ENCODE results near the gene SLC16A6. TPM values are rescaled to one million over a fixed set of nuclear protein-coding genes. Genes with fewer than 3 reads are reported as not detected.
"Not testable (repeated sequence)": the region's sequence is repeated elsewhere in the genome, so short reads cannot be mapped to it uniquely, and the experiment has no call there.

The SLC16A6 gene
- total RNA-seq, 1 donor from 2014 or later, result not detected

GRCh38 chr17:68310152-68310551 lies 19.2 kb upstream of the SLC16A6 start:
- no peak overlapping the region for H3K4me3 ChIP-seq (ENCODE audit: low read depth, low read length)
- DNase-seq (ENCODE audit: low read depth), result no peak
- TF ChIP-seq, protein P1, sequence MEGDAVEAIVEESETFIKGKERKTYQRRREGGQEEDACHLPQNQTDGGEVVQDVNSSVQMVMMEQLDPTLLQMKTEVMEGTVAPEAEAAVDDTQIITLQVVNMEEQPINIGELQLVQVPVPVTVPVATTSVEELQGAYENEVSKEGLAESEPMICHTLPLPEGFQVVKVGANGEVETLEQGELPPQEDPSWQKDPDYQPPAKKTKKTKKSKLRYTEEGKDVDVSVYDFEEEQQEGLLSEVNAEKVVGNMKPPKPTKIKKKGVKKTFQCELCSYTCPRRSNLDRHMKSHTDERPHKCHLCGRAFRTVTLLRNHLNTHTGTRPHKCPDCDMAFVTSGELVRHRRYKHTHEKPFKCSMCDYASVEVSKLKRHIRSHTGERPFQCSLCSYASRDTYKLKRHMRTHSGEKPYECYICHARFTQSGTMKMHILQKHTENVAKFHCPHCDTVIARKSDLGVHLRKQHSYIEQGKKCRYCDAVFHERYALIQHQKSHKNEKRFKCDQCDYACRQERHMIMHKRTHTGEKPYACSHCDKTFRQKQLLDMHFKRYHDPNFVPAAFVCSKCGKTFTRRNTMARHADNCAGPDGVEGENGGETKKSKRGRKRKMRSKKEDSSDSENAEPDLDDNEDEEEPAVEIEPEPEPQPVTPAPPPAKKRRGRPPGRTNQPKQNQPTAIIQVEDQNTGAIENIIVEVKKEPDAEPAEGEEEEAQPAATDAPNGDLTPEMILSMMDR (conservative IDR thresholded peaks at IDR 0.05; ENCODE audit: low read depth, low read length), result no peak

DNA sequence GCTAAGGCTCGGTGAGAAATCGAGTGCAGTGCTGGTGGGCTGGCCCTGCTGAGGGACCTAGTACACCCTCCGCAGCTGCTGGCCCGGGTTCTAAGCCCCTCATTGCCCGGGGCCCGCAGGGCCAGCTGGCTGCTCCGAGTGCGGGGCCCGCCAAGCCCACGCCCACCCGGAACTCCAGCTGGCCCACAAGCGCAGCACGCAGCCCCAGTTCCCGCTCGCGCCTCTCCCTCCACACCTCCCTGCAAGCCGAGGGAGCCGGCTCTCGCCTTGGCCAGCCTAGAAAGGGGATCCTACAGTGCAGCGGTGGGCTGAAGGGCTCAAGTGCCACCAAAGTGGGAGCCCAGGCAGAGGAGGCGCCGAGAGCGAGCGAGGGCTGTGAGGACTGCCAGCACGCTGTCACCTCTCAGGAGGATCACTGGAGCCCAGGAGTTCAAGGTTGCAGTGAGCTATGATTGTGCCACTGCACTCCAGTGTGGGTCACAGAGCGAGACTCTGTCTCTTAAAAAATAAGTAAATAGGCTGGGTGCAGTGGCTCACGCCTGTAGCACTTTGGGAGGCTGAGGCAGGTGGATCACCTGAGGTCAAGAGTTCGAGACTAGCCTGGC lies 18.2 kb upstream of the SLC16A6 start:
- H3K4me3 ChIP-seq (ENCODE audit: low read depth, low read length); DNase-seq (ENCODE audit: low read depth): not testable (repeated sequence)

- not testable (repeated sequence) for H3K4me3 ChIP-seq (ENCODE audit: low read depth, low read length); DNase-seq (ENCODE audit: low read depth)
Measured at GRCh38 chr17:68308486-68308885, 17.6 kb upstream of the SLC16A6 start.

GRCh38 chr17:68307443-68307842 lies 16.5 kb upstream of the SLC16A6 start:
- no peak for DNase-seq (ENCODE audit: low read depth)
- no peak overlapping the region for H3K4me3 ChIP-seq (ENCODE audit: low read depth, low read length)
- TF ChIP-seq, protein P1 (conservative IDR thresholded peaks at IDR 0.05; ENCODE audit: low read depth, low read length), result no peak

GRCh38 chr17:68306819-68307218 lies 15.9 kb upstream of the SLC16A6 start:
- H3K4me3 ChIP-seq (ENCODE audit: low read depth, low read length), result no peak overlapping the region
- TF ChIP-seq, protein P1 (conservative IDR thresholded peaks at IDR 0.05; ENCODE audit: low read depth, low read length), result no peak
- DNase-seq (ENCODE audit: low read depth), result no peak

DNA sequence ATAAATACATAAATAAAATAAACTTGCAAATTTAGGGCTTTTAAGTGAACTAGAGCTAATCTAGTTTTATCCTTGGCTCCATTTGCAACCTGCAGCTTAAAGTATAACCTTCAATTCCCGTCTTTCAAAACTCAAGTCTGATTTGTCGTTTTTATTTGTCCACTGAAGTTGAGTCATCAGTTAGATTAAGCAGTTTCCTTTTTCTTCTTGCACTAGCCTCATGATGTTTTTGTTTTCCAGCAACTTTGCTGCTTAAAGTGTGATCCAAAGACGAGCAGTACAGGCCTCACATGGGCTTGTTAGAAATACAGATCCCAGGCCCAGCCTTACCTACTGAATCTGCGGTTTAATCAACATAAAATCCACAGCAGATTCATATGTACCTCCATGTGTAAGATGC lies 14.2 kb upstream of the SLC16A6 start:
- no peak for DNase-seq (ENCODE audit: low read depth)

DNA sequence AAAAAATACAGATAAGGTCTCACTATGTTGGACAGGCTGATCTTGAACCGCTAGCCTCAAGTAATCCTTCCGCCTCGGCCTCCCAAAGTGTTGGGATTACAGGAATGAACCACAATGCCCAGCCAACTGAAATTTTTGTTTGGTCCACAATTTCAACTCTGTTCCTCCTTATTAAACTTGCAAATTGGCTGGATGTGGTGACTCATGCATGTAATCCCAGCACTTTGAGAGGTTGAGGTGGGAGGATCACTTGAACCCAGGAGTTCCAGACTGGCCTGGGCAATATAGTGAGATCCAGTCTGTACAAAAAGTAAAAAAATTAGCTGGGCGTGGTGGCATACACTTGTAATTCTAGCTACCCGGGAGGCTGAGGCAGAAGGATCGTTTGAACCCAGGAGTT lies 13.8 kb upstream of the SLC16A6 start:
- DNase-seq (ENCODE audit: low read depth), result no peak
- H3K4me3 ChIP-seq (ENCODE audit: low read depth, low read length), result no peak overlapping the region
- TF ChIP-seq, protein P1 (conservative IDR thresholded peaks at IDR 0.05; ENCODE audit: low read depth, low read length), result no peak

More for the DNA sequence above, 14.2 kb upstream of the SLC16A6 start:
- no peak overlapping the region for H3K4me3 ChIP-seq (ENCODE audit: low read depth, low read length)
- TF ChIP-seq, protein P1 (conservative IDR thresholded peaks at IDR 0.05; ENCODE audit: low read depth, low read length), result no peak

- TF ChIP-seq, protein P1 (conservative IDR thresholded peaks at IDR 0.05; ENCODE audit: low read depth, low read length), result no peak
- no peak for DNase-seq (ENCODE audit: low read depth)
- H3K4me3 ChIP-seq (ENCODE audit: low read depth, low read length), result no peak overlapping the region
Measured at GRCh38 chr17:68302666-68303065, 11.7 kb upstream of the SLC16A6 start.

All from epithelial cell of proximal tubule (primary cell).